ENCODE results near the gene UNCX.

GRCh38 chr7:1281068-1281467 lies 48.4 kb downstream of the UNCX start:
- no peak for TF ChIP-seq POLR2A (IDR thresholded peaks at IDR 0.05; ENCODE audit: low read depth)
- TF ChIP-seq CTCF (IDR thresholded peaks at IDR 0.05) = no peak
